H9 (cell line): Measurements from ENCODE around the gene MAML3. TPM values are rescaled to one million over a fixed set of nuclear protein-coding genes. Genes with fewer than 3 reads are reported as not detected.

ENCODE experiments used
- DNase-seq: peaks from one replicate; pipeline ENCODE4 v3.0.0-alpha.2; 2017
- H2AFZ ChIP-seq: one replicate; pipeline ENCODE4 v1.6.1; 2013; ENCODE audit warnings: mild to moderate bottlenecking, low read length, control low read depth, moderate library complexity
- H2AK5ac ChIP-seq: 2 replicates; pipeline ENCODE4 v1.6.1; 2013; ENCODE audit warnings: low read length, control low read depth, mixed read lengths; ENCODE audit not compliant: insufficient read length
- H2BK120ac ChIP-seq: one replicate; pipeline ENCODE4 v1.6.1; 2013; ENCODE audit warnings: low read depth, mild to moderate bottlenecking, low read length, control low read depth, inconsistent platforms; ENCODE audit not compliant: poor library complexity, severe bottlenecking
- H2BK12ac ChIP-seq: 2 replicates; pipeline ENCODE4 v1.6.1; 2013; ENCODE audit warnings: low read length, control low read depth, mixed read lengths, low read depth; ENCODE audit not compliant: insufficient read length
- H2BK15ac ChIP-seq: 2 replicates; pipeline ENCODE4 v1.6.1; 2013; ENCODE audit warnings: low read depth, low read length, control low read depth
- H2BK20ac ChIP-seq: one replicate; pipeline ENCODE4 v1.6.1; 2013; ENCODE audit warnings: low read depth, mild to moderate bottlenecking, low read length, control low read depth, inconsistent platforms; ENCODE audit not compliant: poor library complexity, severe bottlenecking
- H2BK5ac ChIP-seq: 2 replicates; pipeline ENCODE4 v1.6.1; 2013; ENCODE audit warnings: low read length, control low read depth, mixed read lengths; ENCODE audit not compliant: insufficient read length
- H3K14ac ChIP-seq: 2 replicates; pipeline ENCODE4 v1.6.1; 2013; ENCODE audit warnings: low read length, control low read depth; ENCODE audit not compliant: insufficient read depth
- H3K18ac ChIP-seq: 2 replicates; pipeline ENCODE4 v1.6.1; 2013; ENCODE audit warnings: low read depth, mild to moderate bottlenecking, mixed read lengths, low read length, control low read depth; ENCODE audit not compliant: insufficient read length
- H3K23ac ChIP-seq: 2 replicates; pipeline ENCODE4 v1.6.1; 2013; ENCODE audit warnings: low read length, control low read depth, mixed read lengths, low read depth; ENCODE audit not compliant: insufficient read length
- H3K23me2 ChIP-seq: 2 replicates; pipeline ENCODE4 v1.6.1; 2013; ENCODE audit warnings: low read depth, mild to moderate bottlenecking, mixed read lengths, low read length, control low read depth; ENCODE audit not compliant: insufficient read length, poor library complexity, severe bottlenecking
- H3K27ac ChIP-seq: 2 replicates; pipeline ENCODE4 v1.5.1; 2013; ENCODE audit warnings: low read length, control low read depth, mixed read lengths, low read depth; ENCODE audit not compliant: insufficient read length
- H3K27me3 ChIP-seq: 2 replicates; pipeline ENCODE4 v1.6.1; 2013; ENCODE audit warnings: low read length, control low read depth, inconsistent platforms; ENCODE audit not compliant: insufficient read depth
- H3K4ac ChIP-seq: 2 replicates; pipeline ENCODE4 v1.6.1; 2013; ENCODE audit warnings: low read depth, mild to moderate bottlenecking, control low read depth, inconsistent platforms, low read length, moderate library complexity
- H3K4me1 ChIP-seq: 2 replicates; pipeline ENCODE4 v1.6.1; 2013; ENCODE audit warnings: low read length, control low read depth, inconsistent platforms; ENCODE audit not compliant: insufficient read depth
- H3K4me2 ChIP-seq: 2 replicates; pipeline ENCODE4 v1.6.1; 2013; ENCODE audit warnings: low read length, control low read depth, mixed read lengths; ENCODE audit not compliant: insufficient read length, insufficient read depth
- H3K56ac ChIP-seq: 2 replicates; pipeline ENCODE4 v1.6.1; 2013; ENCODE audit warnings: low read depth, mild to moderate bottlenecking, mixed read lengths, low read length, control low read depth; ENCODE audit not compliant: insufficient read length
- H3K79me1 ChIP-seq: 2 replicates; pipeline ENCODE4 v1.6.1; 2013; ENCODE audit warnings: low read depth, mild to moderate bottlenecking, moderate library complexity, low read length, control low read depth, inconsistent platforms; ENCODE audit not compliant: insufficient read depth, poor library complexity, severe bottlenecking
- H3K79me2 ChIP-seq: 2 replicates; pipeline ENCODE4 v1.6.1; 2013; ENCODE audit warnings: low read length, control low read depth, inconsistent platforms; ENCODE audit not compliant: insufficient read depth
- H3K9ac ChIP-seq: 2 replicates; pipeline ENCODE4 v1.6.1; 2013; ENCODE audit warnings: low read length, control low read depth, mixed read lengths; ENCODE audit not compliant: insufficient read length; ENCODE audit errors: extremely low read depth
- H3K9me3 ChIP-seq: one replicate; pipeline ENCODE4 v1.6.1; 2013; ENCODE audit warnings: low read depth, low read length, inconsistent platforms; ENCODE audit not compliant: control insufficient read depth
- H3T11ph ChIP-seq: one replicate; pipeline ENCODE4 v1.6.1; 2013; ENCODE audit warnings: mild to moderate bottlenecking, low read length, control low read depth, inconsistent platforms
- H4K20me1 ChIP-seq: one replicate; pipeline ENCODE4 v1.6.1; 2013; ENCODE audit not compliant: control insufficient read depth, insufficient read length, insufficient read depth
- H4K5ac ChIP-seq: 2 replicates; pipeline ENCODE4 v1.6.1; 2013; ENCODE audit warnings: low read depth, mild to moderate bottlenecking, mixed read lengths, low read length, control low read depth; ENCODE audit not compliant: insufficient read length
- H4K8ac ChIP-seq: replicated peaks from 2 replicates; pipeline ENCODE4 v1.6.1; 2013; ENCODE audit warnings: low read length, control low read depth, mixed read lengths, low read depth; ENCODE audit not compliant: insufficient read length
- H4K91ac ChIP-seq: 2 replicates; pipeline ENCODE4 v1.6.1; 2013; ENCODE audit warnings: low read depth, mild to moderate bottlenecking, moderate library complexity, mixed read lengths, low read length, control low read depth; ENCODE audit not compliant: insufficient read length
- H3K27ac Mint-ChIP-seq, 3 experiments: 2 replicates in 2 of 3; 3 replicates in 1 of 3; pipeline ENCODE4 v1.8.0; 2020 to 2021; ENCODE audit warnings: mixed read lengths in 3 of 3, mild to moderate bottlenecking in 1 of 3, moderate library complexity in 1 of 3
- H3K27me3 Mint-ChIP-seq: 2 replicates; pipeline ENCODE4 v1.8.0; 2021; ENCODE audit warnings: low read depth, mild to moderate bottlenecking, moderate library complexity, mixed read lengths
- H3K36me3 Mint-ChIP-seq, 3 experiments: 2 replicates in 2 of 3; 3 replicates in 1 of 3; pipeline ENCODE4 v1.8.0; 2020 to 2021; ENCODE audit warnings: low read depth in 3 of 3, mixed read lengths in 3 of 3; ENCODE audit not compliant: insufficient read depth in 1 of 3
- H3K4me1 Mint-ChIP-seq, 2 experiments: 2 replicates each; pipeline ENCODE4 v1.8.0; 2020; ENCODE audit warnings: mixed read lengths in 2 of 2
- H3K4me3 Mint-ChIP-seq, 2 experiments: 2 replicates in 1 of 2; 3 replicates in 1 of 2; pipeline ENCODE4 v1.8.0; 2020 to 2021; ENCODE audit warnings: mild to moderate bottlenecking in 2 of 2, mixed read lengths in 2 of 2, moderate library complexity in 1 of 2
- H3K9me3 Mint-ChIP-seq, 2 experiments: 2 replicates in 1 of 2; 3 replicates in 1 of 2; pipeline ENCODE4 v1.8.0; 2020; ENCODE audit warnings: mild to moderate bottlenecking in 2 of 2, mixed read lengths in 2 of 2, moderate library complexity in 1 of 2
- CTCF ChIP-seq: fragments of 200-600 bp; sonication (generic); conservative IDR thresholded peaks from 3 replicates; pipeline ENCODE4 v1.8.0; 2021; ENCODE audit warnings: antibody characterized with exemption, mild to moderate bottlenecking
- WGBS: extraction: QIAGEN DNeasy Blood & Tissue Kit; methylation state at CpG from one replicate; pipeline ENCODE4 v1.1.7; 2013; ENCODE audit warnings: missing lambda C conversion rate, low lambda C conversion rate, mixed read lengths; ENCODE audit not compliant: insufficient read length; ENCODE audit errors: extremely low coverage; 5-methylcytosine and 5-hydroxymethylcytosine counted together
- total RNA-seq: library from RNA; stranded (reverse); gene quantifications from 2 replicates; pipeline ENCODE4 v1.2.1, GENCODE V29; 2021

MAML3 gene
- total RNA-seq, 1 experiment from 2014 or later, result 3.9 TPM

GRCh38 chr4:139808381-139808807 lies 345.6 kb downstream of the MAML3 start:
- no peaks in the 10 kb centered on the region for H3K4me1 ChIP-seq
- H4K8ac ChIP-seq, result no peak overlapping the region
- no peak overlapping the region; a peak in 1 of 7 replicates for H3K27ac Mint-ChIP-seq
- no peak overlapping the region for H3K4ac ChIP-seq
- H3K9me3 ChIP-seq, result peaks cover 4% of the 10 kb centered on the region
- no CpG with 5 or more reads among the region's 4 CpGs for WGBS
- no peak overlapping the region for H3K56ac ChIP-seq
- no peak overlapping the region for H3K18ac ChIP-seq
- no peak overlapping the region for H2BK5ac ChIP-seq
- no peak overlapping the region for H2BK20ac ChIP-seq
- no peak overlapping the region for H3K4me2 ChIP-seq
- H3K27ac ChIP-seq, result no peak overlapping the region
- H2AK5ac ChIP-seq, result no peak overlapping the region
- H3K9ac ChIP-seq, result no peak overlapping the region
- 0 out of 2 replicates have a peak, but pooled peaks cover 1% of the 10 kb centered on the region for H3K27me3 ChIP-seq
- no peak overlapping the region for H3K4me3 Mint-ChIP-seq
- no peak overlapping the region for H2BK12ac ChIP-seq
- no peaks in the 10 kb centered on the region for H3K27me3 Mint-ChIP-seq
- peaks cover 16 to 17% of the 10 kb centered on the region in 2 experiments for H3K4me1 Mint-ChIP-seq
- H2BK120ac ChIP-seq, result no peak overlapping the region
- no peak for TF ChIP-seq CTCF
- DNase-seq, result no peak
- peaks cover 8 to 11% of the 10 kb centered on the region in 2 experiments; a peak in 4 of 5 replicates for H3K9me3 Mint-ChIP-seq
- peaks cover 4 to 14% (median 8%) of the 10 kb centered on the region in 3 experiments; a peak in 6 of 7 replicates for H3K36me3 Mint-ChIP-seq
- no peak overlapping the region for H3T11ph ChIP-seq
- H3K23me2 ChIP-seq, result no peaks in the 10 kb centered on the region
- H4K5ac ChIP-seq, result no peak overlapping the region
- no peaks in the 10 kb centered on the region for H3K79me2 ChIP-seq
- no peak overlapping the region for H3K23ac ChIP-seq
- no peaks in the 10 kb centered on the region for H4K20me1 ChIP-seq
- no peak overlapping the region for H4K91ac ChIP-seq
- no peaks in the 10 kb centered on the region for H3K79me1 ChIP-seq
- no peak overlapping the region for H3K14ac ChIP-seq
- no peak overlapping the region for H2BK15ac ChIP-seq
- no peak overlapping the region for H2AFZ ChIP-seq
